Stimulated activated naive CD8-positive, alpha-beta T cell treated with anti-CD3 and anti-CD28 coated beads, Interleukin-15, amount 100 ng/mL, for 72 hours (primary cell): ENCODE results near the gene PAM.
A peak's percentile ranks its signal among the peaks of the same experiment; 100 is the strongest.

Experiments
- ATAC-seq: fragments of 150-1000 bp; cut with Tn5 transposase; 2 replicates; pipeline ENCODE4 v1.10.0; 2021; ENCODE audit warnings: mild to moderate bottlenecking, moderate library complexity
- DNase-seq, 2 donors: peaks; one replicate each; pipeline ENCODE4 v3.0.0; 2021 to 2022
- H3K27ac Mint-ChIP-seq, 2 donors: one replicate each; pipeline ENCODE4 v1.8.0; 2022; ENCODE audit warnings: mild to moderate bottlenecking in 2 of 2, mixed read lengths in 2 of 2, moderate library complexity in 2 of 2
- H3K27me3 Mint-ChIP-seq: one replicate; pipeline ENCODE4 v1.8.0; 2022; ENCODE audit warnings: mixed read lengths
- H3K4me1 Mint-ChIP-seq: one replicate; pipeline ENCODE4 v1.8.0; 2022; ENCODE audit warnings: mild to moderate bottlenecking, mixed read lengths
- H3K4me3 Mint-ChIP-seq, 2 donors: one replicate each; pipeline ENCODE4 v1.8.0; 2022; ENCODE audit warnings: mild to moderate bottlenecking in 2 of 2, mixed read lengths in 2 of 2, moderate library complexity in 1 of 2
- H3K9me3 Mint-ChIP-seq, 2 donors: one replicate each; pipeline ENCODE4 v1.8.0; 2022; ENCODE audit warnings: mixed read lengths in 2 of 2

Gene PAM

GRCh38 chr5:102788788-102789187 is 33.7 kb downstream of the PAM start:
- no peaks in the 10 kb centered on the region for H3K9me3 Mint-ChIP-seq
- no peak overlapping the region for H3K27ac Mint-ChIP-seq
- peaks cover 24% of the 10 kb centered on the region for H3K4me1 Mint-ChIP-seq
- no peak for DNase-seq
- no peak overlapping the region for H3K4me3 Mint-ChIP-seq
- no peak for ATAC-seq
- H3K27me3 Mint-ChIP-seq: no peaks in the 10 kb centered on the region

- no peak for ATAC-seq
- Mint-ChIP-seq H3K9me3 (no peaks in the 10 kb centered on the region), H3K27me3 (no peaks in the 10 kb centered on the region), H3K4me3 (no peak overlapping the region), H3K4me1 (peaks cover 17% of the 10 kb centered on the region), H3K27ac (no peak overlapping the region)
- DNase-seq: no peak
These were observed 34.4 kb downstream of the PAM start for GRCh38 chr5:102789469-102789868.

- Mint-ChIP-seq H3K27ac (no peak overlapping the region), H3K4me1 (peaks cover 6% of the 10 kb centered on the region), H3K9me3 (no peaks in the 10 kb centered on the region), H3K4me3 (no peak overlapping the region), H3K27me3 (no peaks in the 10 kb centered on the region)
- no peak for ATAC-seq
- no peak for DNase-seq
These were observed 35.6 kb downstream of the PAM start for GRCh38 chr5:102790748-102791147.

- peak; percentile 42 for ATAC-seq
- no peaks in the 10 kb centered on the region for H3K27me3 Mint-ChIP-seq
These were observed 37.6 kb downstream of the PAM start for GRCh38 chr5:102792705-102793104.

GRCh38 chr5:102794047-102794446 is 38.9 kb downstream of the PAM start:
- Mint-ChIP-seq H3K27ac (no peak overlapping the region), H3K4me3 (no peak overlapping the region), H3K9me3 (no peaks in the 10 kb centered on the region), H3K27me3 (no peaks in the 10 kb centered on the region), H3K4me1 (peaks cover 24% of the 10 kb centered on the region)
- no peak for DNase-seq
- ATAC-seq: no peak

More at GRCh38 chr5:102792705-102793104, 37.6 kb downstream of the PAM start:
- Mint-ChIP-seq H3K9me3 (no peaks in the 10 kb centered on the region), H3K27ac (no peak overlapping the region), H3K4me1 (peaks cover 12% of the 10 kb centered on the region), H3K4me3 (no peak overlapping the region)
- DNase-seq: no peak

GRCh38 chr5:102794677-102795331 is 39.7 kb downstream of the PAM start:
- peak overlapping the region in 1 of 2 donors; percentile 48 for H3K27ac Mint-ChIP-seq
- H3K27me3 Mint-ChIP-seq: no peaks in the 10 kb centered on the region

GRCh38 chr5:102795526-102795925 is 40.4 kb downstream of the PAM start:
- ATAC-seq: no peak
- Mint-ChIP-seq H3K27ac (no peak overlapping the region), H3K4me3 (no peak overlapping the region), H3K27me3 (no peaks in the 10 kb centered on the region), H3K9me3 (no peaks in the 10 kb centered on the region), H3K4me1 (peaks cover 34% of the 10 kb centered on the region)
- DNase-seq: no peak

More at GRCh38 chr5:102794677-102795331, 39.7 kb downstream of the PAM start:
- H3K4me3 Mint-ChIP-seq: no peak overlapping the region
- no peaks in the 10 kb centered on the region for H3K9me3 Mint-ChIP-seq
- H3K4me1 Mint-ChIP-seq: peaks cover 26% of the 10 kb centered on the region
- ATAC-seq (no peak), DNase-seq (no peak)

GRCh38 chr5:102796009-102796408 is 40.9 kb downstream of the PAM start:
- H3K9me3 Mint-ChIP-seq: no peaks in the 10 kb centered on the region
- no peaks in the 10 kb centered on the region for H3K27me3 Mint-ChIP-seq
- H3K4me3 Mint-ChIP-seq: no peak overlapping the region
- ATAC-seq: no peak
- no peak for DNase-seq
- peaks cover 36% of the 10 kb centered on the region for H3K4me1 Mint-ChIP-seq
- H3K27ac Mint-ChIP-seq: no peak overlapping the region

- no peaks in the 10 kb centered on the region for H3K9me3 Mint-ChIP-seq
- ATAC-seq (no peak), DNase-seq (no peak)
- H3K4me3 Mint-ChIP-seq: no peak overlapping the region
- H3K27me3 Mint-ChIP-seq: no peaks in the 10 kb centered on the region
- H3K4me1 Mint-ChIP-seq: peaks cover 40% of the 10 kb centered on the region
- H3K27ac Mint-ChIP-seq: no peak overlapping the region
These were observed 41.4 kb downstream of the PAM start for GRCh38 chr5:102796498-102796897.

GRCh38 chr5:102797322-102797884 is 42.3 kb downstream of the PAM start:
- ATAC-seq: no peak
- no peaks in the 10 kb centered on the region for H3K27me3 Mint-ChIP-seq
- H3K9me3 Mint-ChIP-seq: no peaks in the 10 kb centered on the region
- no peak overlapping the region for H3K4me3 Mint-ChIP-seq
- H3K4me1 Mint-ChIP-seq: peaks cover 42% of the 10 kb centered on the region
- no peak overlapping the region for H3K27ac Mint-ChIP-seq
- DNase-seq: no peak

GRCh38 chr5:102798104-102798785 is 43.1 kb downstream of the PAM start:
- ATAC-seq (no peak), DNase-seq (no peak)
- Mint-ChIP-seq H3K9me3 (no peaks in the 10 kb centered on the region), H3K27me3 (no peaks in the 10 kb centered on the region), H3K4me3 (no peak overlapping the region), H3K27ac (no peak overlapping the region), H3K4me1 (peaks cover 42% of the 10 kb centered on the region)

GRCh38 chr5:102799017-102799416 is 43.9 kb downstream of the PAM start:
- DNase-seq: no peak
- H3K27ac Mint-ChIP-seq: no peak overlapping the region
- no peaks in the 10 kb centered on the region for H3K9me3 Mint-ChIP-seq
- peaks cover 42% of the 10 kb centered on the region for H3K4me1 Mint-ChIP-seq
- no peak overlapping the region for H3K4me3 Mint-ChIP-seq
- ATAC-seq: no peak
- H3K27me3 Mint-ChIP-seq: no peaks in the 10 kb centered on the region

GRCh38 chr5:102800427-102800826 is 45.3 kb downstream of the PAM start:
- DNase-seq (no peak), ATAC-seq (no peak)
- no peaks in the 10 kb centered on the region for H3K27me3 Mint-ChIP-seq
- no peak overlapping the region for H3K27ac Mint-ChIP-seq
- H3K4me1 Mint-ChIP-seq: peaks cover 42% of the 10 kb centered on the region
- no peak overlapping the region for H3K4me3 Mint-ChIP-seq
- H3K9me3 Mint-ChIP-seq: no peaks in the 10 kb centered on the region

GRCh38 chr5:102801371-102801770 is 46.3 kb downstream of the PAM start:
- no peak overlapping the region for H3K4me3 Mint-ChIP-seq
- H3K9me3 Mint-ChIP-seq: no peaks in the 10 kb centered on the region
- DNase-seq (no peak), ATAC-seq (peak; percentile 83)
- H3K4me1 Mint-ChIP-seq: peaks cover 41% of the 10 kb centered on the region
- no peaks in the 10 kb centered on the region for H3K27me3 Mint-ChIP-seq
- H3K27ac Mint-ChIP-seq: no peak overlapping the region

- Mint-ChIP-seq H3K4me1 (peaks cover 36% of the 10 kb centered on the region), H3K9me3 (no peaks in the 10 kb centered on the region), H3K27me3 (no peaks in the 10 kb centered on the region), H3K4me3 (no peak overlapping the region), H3K27ac (peak overlapping the region in 1 of 2 donors; percentile 49)
- no peak for ATAC-seq
- no peak for DNase-seq
These were observed 47.8 kb downstream of the PAM start for GRCh38 chr5:102802708-102803458.
